HCT116 (cell line): Measurements from ENCODE around the gene CDY2A.
"Not testable (repeated sequence)": the region's sequence is repeated elsewhere in the genome, so short reads cannot be mapped to it uniquely, and the experiment has no call there.

ENCODE experiments used
- EZH2 ChIP-seq: fragments of 200-600 bp; sonication (generic); IDR thresholded peaks from 2 replicates; pipeline ENCODE4 v1.6.1; 2017; ENCODE audit warnings: antibody characterized with exemption, mixed run types
- POLR2A ChIP-seq: IDR thresholded peaks from 2 replicates; pipeline ENCODE4 v1.7.0; 2011; ENCODE audit warnings: borderline replicate concordance; ENCODE audit not compliant: insufficient read depth, insufficient read length; ENCODE audit errors: extremely low read depth
- TCF7L2 ChIP-seq: IDR thresholded peaks from 2 replicates; pipeline ENCODE4 v1.7.0; 2011; ENCODE audit warnings: borderline replicate concordance, inconsistent platforms; ENCODE audit not compliant: insufficient read depth, insufficient read length; ENCODE audit errors: extremely low read depth
- TF ChIP-seq, protein P1 (sequence below), 3 experiments: fragments of 200-600 bp in 1 of 3; sonication (generic) in 1 of 3; IDR thresholded peaks in 2 of 3; conservative IDR thresholded peaks in 1 of 3; 2 replicates each; pipeline ENCODE4 v1.5.1; 2012 to 2017; ENCODE audit warnings: low read depth in 2 of 3, low read length in 2 of 3, antibody characterized with exemption in 1 of 3, borderline replicate concordance in 1 of 3, control low read depth in 1 of 3, mild to moderate bottlenecking in 1 of 3, mixed read lengths in 1 of 3, mixed run types in 1 of 3, moderate library complexity in 1 of 3; ENCODE audit not compliant: insufficient read depth in 1 of 3

DNA sequence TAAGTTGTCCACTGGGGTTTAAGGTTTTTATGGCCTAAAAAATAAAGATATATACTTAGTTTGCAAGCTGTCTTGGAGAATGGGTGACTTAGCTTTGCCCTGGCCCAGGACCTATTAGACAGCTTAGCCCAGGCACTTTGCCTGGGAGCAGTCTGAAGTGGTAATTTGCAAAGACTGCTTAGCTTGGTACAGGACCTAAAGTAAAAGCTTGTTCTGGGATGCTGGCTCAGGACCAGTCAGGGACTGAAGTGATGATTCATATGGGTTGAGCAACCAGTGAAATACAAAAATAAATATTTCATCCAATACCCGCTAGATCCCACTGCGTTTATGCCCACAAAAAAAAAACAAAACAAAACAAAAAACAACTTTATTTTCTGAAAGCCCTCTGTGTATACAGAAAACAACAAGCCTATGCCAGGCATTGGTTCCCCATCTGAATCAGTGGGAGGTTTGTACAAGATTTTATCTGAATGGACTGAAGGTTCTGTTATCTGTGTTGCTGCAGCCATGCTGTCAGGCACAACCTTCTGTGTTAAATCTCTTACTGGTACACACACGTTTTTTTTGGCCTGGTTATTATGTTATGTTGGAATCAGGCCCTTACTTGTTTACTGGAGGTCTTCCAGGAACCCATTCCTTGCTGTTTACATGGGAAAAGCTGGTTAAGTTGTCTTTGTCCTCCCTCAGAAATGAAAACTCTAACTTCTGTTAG, 8.7 kb downstream of the CDY2A start:
- TF ChIP-seq POLR2A, EZH2, TCF7L2: not testable (repeated sequence)
- TF ChIP-seq, protein P1, sequence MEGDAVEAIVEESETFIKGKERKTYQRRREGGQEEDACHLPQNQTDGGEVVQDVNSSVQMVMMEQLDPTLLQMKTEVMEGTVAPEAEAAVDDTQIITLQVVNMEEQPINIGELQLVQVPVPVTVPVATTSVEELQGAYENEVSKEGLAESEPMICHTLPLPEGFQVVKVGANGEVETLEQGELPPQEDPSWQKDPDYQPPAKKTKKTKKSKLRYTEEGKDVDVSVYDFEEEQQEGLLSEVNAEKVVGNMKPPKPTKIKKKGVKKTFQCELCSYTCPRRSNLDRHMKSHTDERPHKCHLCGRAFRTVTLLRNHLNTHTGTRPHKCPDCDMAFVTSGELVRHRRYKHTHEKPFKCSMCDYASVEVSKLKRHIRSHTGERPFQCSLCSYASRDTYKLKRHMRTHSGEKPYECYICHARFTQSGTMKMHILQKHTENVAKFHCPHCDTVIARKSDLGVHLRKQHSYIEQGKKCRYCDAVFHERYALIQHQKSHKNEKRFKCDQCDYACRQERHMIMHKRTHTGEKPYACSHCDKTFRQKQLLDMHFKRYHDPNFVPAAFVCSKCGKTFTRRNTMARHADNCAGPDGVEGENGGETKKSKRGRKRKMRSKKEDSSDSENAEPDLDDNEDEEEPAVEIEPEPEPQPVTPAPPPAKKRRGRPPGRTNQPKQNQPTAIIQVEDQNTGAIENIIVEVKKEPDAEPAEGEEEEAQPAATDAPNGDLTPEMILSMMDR (IDR thresholded peaks at IDR 0.05 in 2 of 3, conservative IDR thresholded peaks at IDR 0.05 in 1 of 3; ENCODE audit: borderline replicate concordance in 1 of 3, insufficient read depth in 1 of 3, low read depth in 2 of 3, low read length in 2 of 3): not testable (repeated sequence)
